Right atrium auricular region (tissue), 2 donors: Measurements from ENCODE around the gene ZNF534. TPM values are rescaled to one million over a fixed set of nuclear protein-coding genes. Genes with fewer than 3 reads are reported as not detected.

ENCODE experiments used
- DNase-seq: peaks from one replicate; pipeline ENCODE4 v3.0.0-alpha.2; 2019; ENCODE audit warnings: low spot score
- H3K27ac ChIP-seq, 2 donors: fragments of 200-600 bp; sonication (generic); 1 replicate in 1 of 2; 2 replicates in 1 of 2; pipeline ENCODE4 v1.5.1; 2016 to 2019
- H3K27me3 ChIP-seq, 2 donors: fragments of 200-600 bp; sonication (generic); one replicate each; pipeline versions ENCODE4 v1.5.1 to v1.6.0; 2017 to 2019
- H3K36me3 ChIP-seq: fragments of 200-600 bp; sonication (generic); one replicate; pipeline ENCODE4 v1.5.1; 2016
- H3K4me1 ChIP-seq, 2 donors: fragments of 200-600 bp; sonication (generic); one replicate each; pipeline versions ENCODE4 v1.5.1 to v1.6.0; 2017 to 2019
- H3K4me3 ChIP-seq, 2 donors: fragments of 200-600 bp; sonication (generic); 1 replicate in 1 of 2; 2 replicates in 1 of 2; pipeline ENCODE4 v1.5.1; 2017 to 2019; ENCODE audit warnings: mild to moderate bottlenecking in 1 of 2, moderate library complexity in 1 of 2
- H3K9me3 ChIP-seq, 2 donors: fragments of 200-600 bp; sonication (generic); one replicate each; pipeline ENCODE4 v1.5.1; 2019
- total RNA-seq, 2 donors: library from RNA; depleted of rRNA; stranded (reverse); fragments of >200 nt; gene quantifications; one replicate each; pipeline ENCODE4 v1.1.0, GENCODE V29; 2016
- TF ChIP-seq, protein P1 (sequence below), 2 donors: fragments of 200-600 bp; sonication (generic); IDR thresholded peaks; one replicate each; pipeline ENCODE4 v1.5.1; 2019; ENCODE audit warnings: antibody characterized with exemption in 2 of 2

Gene ZNF534
- total RNA-seq: under 1 TPM in 1 of 2 donors, not detected in 1; 0.16 TPM

GRCh38 chr19:52428937-52429336 is at the start of gene ZNF534:
Gene ZNF534 (plus strand): TSS chr19:52429148. CDS start chr19:52431475, 2,327 bp downstream.
- DNase-seq: no peak
- Histone ChIP-seq H3K9me3 (peaks cover 3 to 58% of the 10 kb centered on the region in 2 donors), H3K4me3 (no peak within 1 kb of the TSS), H3K36me3 (peaks cover 10% of the 10 kb centered on the region), H3K27ac (no peak within 1 kb of the TSS), H3K27me3 (no peaks in the 10 kb centered on the region), H3K4me1 (no peaks in the 10 kb centered on the region)
- TF ChIP-seq, protein P1, sequence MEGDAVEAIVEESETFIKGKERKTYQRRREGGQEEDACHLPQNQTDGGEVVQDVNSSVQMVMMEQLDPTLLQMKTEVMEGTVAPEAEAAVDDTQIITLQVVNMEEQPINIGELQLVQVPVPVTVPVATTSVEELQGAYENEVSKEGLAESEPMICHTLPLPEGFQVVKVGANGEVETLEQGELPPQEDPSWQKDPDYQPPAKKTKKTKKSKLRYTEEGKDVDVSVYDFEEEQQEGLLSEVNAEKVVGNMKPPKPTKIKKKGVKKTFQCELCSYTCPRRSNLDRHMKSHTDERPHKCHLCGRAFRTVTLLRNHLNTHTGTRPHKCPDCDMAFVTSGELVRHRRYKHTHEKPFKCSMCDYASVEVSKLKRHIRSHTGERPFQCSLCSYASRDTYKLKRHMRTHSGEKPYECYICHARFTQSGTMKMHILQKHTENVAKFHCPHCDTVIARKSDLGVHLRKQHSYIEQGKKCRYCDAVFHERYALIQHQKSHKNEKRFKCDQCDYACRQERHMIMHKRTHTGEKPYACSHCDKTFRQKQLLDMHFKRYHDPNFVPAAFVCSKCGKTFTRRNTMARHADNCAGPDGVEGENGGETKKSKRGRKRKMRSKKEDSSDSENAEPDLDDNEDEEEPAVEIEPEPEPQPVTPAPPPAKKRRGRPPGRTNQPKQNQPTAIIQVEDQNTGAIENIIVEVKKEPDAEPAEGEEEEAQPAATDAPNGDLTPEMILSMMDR (IDR thresholded peaks at IDR 0.05): no peak

DNA sequence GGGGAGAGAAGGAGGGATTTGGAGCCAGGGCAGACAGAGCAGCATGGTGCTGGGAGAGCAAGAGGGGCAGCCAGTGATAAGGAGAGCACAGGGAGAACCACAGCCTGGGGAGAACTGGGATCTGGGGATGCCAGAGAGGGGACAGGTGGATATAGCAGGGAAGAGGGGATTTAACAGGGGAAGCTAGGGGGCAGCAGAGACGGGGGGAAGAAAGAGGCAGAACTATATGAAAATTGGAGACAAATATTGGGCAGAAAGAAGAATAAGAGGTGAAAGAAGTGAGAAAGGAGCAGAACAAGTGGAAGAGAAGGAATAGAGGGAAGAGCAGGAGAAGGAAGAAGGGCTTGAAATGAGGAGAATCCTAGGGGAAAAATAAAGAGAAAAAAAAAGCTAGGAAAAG is 37.8 kb upstream of the ZNF534 start:
- Histone ChIP-seq H3K36me3 (peaks cover 13% of the 10 kb centered on the region), H3K4me1 (no peaks in the 10 kb centered on the region), H3K27me3 (no peaks in the 10 kb centered on the region), H3K27ac (no peak overlapping the region), H3K9me3 (peaks cover 0 to 51% of the 10 kb centered on the region in 2 donors), H3K4me3 (no peak overlapping the region)
- TF ChIP-seq, protein P1 (IDR thresholded peaks at IDR 0.05): no peak
- DNase-seq: no peak

DNA sequence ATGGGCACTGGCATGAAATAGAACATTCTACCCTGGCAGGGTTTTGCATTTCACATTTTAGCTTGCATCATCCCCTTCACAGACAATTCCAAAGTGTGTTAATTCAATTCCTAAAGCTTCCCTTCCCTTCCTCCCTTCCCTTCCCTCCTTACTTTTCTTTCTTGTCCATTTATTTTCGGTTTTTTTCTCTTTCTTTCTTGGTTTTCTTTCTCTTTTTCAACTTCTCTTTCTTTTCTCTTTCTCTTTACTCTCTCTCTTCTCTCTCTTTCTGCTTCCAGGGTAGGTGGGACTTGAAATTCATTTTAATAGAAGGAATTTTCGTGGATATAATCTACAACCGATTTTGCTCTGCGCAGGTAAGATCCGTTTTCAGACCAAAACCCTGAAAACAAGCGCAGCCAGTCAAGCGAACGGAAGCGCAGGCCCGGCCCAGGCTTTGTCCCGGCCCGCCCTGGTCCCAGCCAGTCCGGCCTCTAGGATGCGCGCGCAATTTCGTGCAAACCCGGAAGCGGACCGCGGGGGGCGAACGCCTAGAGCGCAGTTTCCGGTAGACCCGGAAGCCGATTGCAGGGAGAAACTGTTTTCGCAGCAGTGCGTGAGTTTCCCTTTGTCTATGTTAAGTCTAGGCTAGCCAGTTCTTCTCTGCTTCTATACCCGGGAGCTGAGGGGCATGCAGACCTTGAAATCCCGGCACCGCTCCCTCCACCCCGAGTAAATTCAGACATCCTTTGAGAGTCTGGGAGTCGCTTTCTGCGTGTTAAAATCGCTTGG is 31.5 kb upstream of the ZNF534 start, which contains the start of gene ZNF528:
TSS of gene ZNF528 (plus strand) at position 540 of the 771 bp plus-strand sequence. CDS start 4,165 bp downstream, outside the sequence.
- peaks cover 0 to 17% of the 10 kb centered on the region in 2 donors for H3K4me1 ChIP-seq
- H3K27ac ChIP-seq: peak within 1 kb of the TSS; percentile 67 to 77
- peak within 1 kb of the TSS; percentile 69 to 85 for H3K4me3 ChIP-seq
- no peaks in the 10 kb centered on the region for H3K27me3 ChIP-seq
- peaks cover 18% of the 10 kb centered on the region for H3K36me3 ChIP-seq
- TF ChIP-seq, protein P1 (IDR thresholded peaks at IDR 0.05): peak in 1 of 2 donors; percentile 11
- H3K9me3 ChIP-seq: no peaks in the 10 kb centered on the region
- peak; percentile 94 for DNase-seq

DNA sequence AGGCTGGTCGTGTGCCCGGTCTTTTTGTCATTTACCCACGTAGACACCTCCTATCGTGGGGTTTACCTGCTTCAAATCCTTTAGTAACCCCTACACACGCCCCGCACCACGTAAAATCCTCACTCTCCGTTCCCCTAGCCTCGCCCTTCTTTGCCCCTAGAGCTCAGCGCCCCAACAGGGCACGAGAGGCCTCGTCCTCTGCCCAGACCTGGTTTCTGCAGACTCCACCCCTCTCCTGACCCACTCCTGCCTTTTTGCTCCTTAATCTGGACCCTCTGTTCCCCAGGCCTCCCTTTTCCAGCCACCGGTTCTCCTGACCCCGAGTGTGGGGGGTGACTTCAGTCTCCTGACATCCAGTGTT is 30.9 kb upstream of the ZNF534 start:
- H3K9me3 ChIP-seq: no peaks in the 10 kb centered on the region
- H3K36me3 ChIP-seq: peaks cover 24% of the 10 kb centered on the region
- TF ChIP-seq, protein P1 (IDR thresholded peaks at IDR 0.05): no peak
- DNase-seq: no peak
- H3K4me1 ChIP-seq: peaks cover 0 to 17% of the 10 kb centered on the region in 2 donors
- peak overlapping the region; percentile 69 to 85 for H3K4me3 ChIP-seq
- peak overlapping the region; percentile 67 to 77 for H3K27ac ChIP-seq
- no peaks in the 10 kb centered on the region for H3K27me3 ChIP-seq

DNA sequence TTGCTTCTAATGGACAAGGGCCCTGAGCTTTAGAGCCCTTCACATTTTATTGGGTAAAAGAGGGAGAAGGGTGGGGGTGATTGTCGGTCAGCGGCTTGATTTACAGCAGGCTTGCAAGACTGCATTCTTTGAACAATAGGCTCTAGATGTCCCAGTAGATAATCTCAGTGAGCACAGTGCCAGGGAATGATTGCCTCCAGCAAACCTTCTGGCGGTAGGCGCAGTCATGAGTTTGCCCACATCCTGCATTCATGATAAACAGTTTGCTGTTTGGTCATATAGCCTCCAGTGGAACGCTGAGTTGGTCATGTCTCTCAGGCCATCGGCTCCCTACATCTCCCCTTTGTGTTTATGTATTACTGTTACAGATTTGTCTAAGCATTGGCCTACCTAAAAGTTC is 18.7 kb upstream of the ZNF534 start:
- DNase-seq: no peak
- no peak overlapping the region for H3K27ac ChIP-seq
- H3K4me3 ChIP-seq: no peak overlapping the region
- H3K36me3 ChIP-seq: peaks cover 87% of the 10 kb centered on the region
- TF ChIP-seq, protein P1 (IDR thresholded peaks at IDR 0.05): no peak
- H3K4me1 ChIP-seq: no peaks in the 10 kb centered on the region
- H3K9me3 ChIP-seq: peaks cover 30 to 82% of the 10 kb centered on the region in 2 donors
- H3K27me3 ChIP-seq: no peaks in the 10 kb centered on the region
